ENCODE results near the gene TNFSF4. TPM values are rescaled to one million over a fixed set of nuclear protein-coding genes. Genes with fewer than 3 reads are reported as not detected.

TNFSF4 gene
- total RNA-seq, 2 donors from 2014 or later: 3.3 to 6.2 TPM

DNA sequence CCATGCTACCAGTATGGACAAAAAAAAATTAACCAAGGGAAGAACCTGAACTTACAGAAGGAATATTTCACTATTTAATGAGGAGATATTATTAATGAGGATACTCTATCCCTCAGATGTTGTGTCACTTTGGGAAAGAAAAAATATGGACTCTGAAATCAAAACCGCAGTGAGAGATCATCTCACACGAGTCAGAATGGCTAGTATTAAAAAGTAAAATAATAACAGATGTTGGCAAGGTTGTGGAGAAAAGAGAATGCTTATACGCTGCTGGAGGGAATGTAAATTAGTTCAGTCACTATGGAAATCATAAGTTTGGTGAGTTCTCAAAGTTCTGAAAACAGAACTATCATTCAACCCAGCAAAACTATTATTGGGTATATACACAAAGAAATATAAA lies 30.9 kb downstream of the TNFSF4 start:
- peaks cover 40% of the 10 kb centered on the region for H3K9me3 Mint-ChIP-seq

DNA sequence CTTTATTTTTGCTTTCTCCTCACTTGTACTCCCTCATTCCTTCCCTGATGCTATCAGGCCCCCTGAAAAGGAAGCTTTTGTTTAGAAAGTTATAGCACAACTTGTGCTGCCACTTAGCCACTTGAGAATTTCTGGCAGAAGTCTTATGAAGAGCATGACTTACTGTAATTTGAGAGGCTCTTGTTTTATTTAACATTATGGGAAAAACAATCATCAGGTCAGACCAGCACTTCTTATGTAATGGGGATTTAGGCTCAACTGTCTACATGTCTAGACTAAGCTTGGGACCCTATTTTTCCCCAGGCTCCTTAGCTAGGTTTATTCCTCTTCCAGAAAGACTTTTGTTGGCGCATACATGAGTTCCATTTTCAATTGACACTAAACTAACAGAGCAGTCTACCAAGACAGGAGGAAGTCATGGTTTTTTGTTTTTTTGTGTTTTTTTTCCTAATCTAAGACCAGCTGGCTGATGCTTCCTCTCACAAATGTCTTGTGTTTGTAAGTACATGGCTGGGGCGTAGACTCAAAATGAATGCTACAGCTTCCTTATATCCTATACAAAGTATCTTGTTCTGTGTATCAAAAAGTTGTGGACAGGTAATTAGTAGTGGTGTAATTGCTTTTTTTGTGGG lies 31.5 kb downstream of the TNFSF4 start:
- Mint-ChIP-seq H3K4me3 (no peak overlapping the region), H3K9me3 (peaks cover 42% of the 10 kb centered on the region), H3K36me3 (ENCODE audit: low read depth) (no peaks in the 10 kb centered on the region), H3K4me1 (no peaks in the 10 kb centered on the region), H3K27ac (no peak overlapping the region), H3K27me3 (ENCODE audit: insufficient read depth) (no peaks in the 10 kb centered on the region)
- Histone ChIP-seq H3K4me1 (ENCODE audit: control insufficient read depth, insufficient read depth, low read length) (no peaks in the 10 kb centered on the region), H3K9me3 (ENCODE audit: control insufficient read depth, low read length) (peaks cover 40% of the 10 kb centered on the region), H3K4me3 (ENCODE audit: low read length) (no peak overlapping the region), H3K27me3 (ENCODE audit: control insufficient read depth, insufficient read depth, low read length, poor library complexity, severe bottlenecking) (no peaks in the 10 kb centered on the region), H3K9ac (ENCODE audit: extremely low read depth, low read length, poor library complexity, severe bottlenecking) (no peak overlapping the region), H3K36me3 (ENCODE audit: control insufficient read depth, insufficient read depth, low read length) (no peaks in the 10 kb centered on the region), H3K27ac (ENCODE audit: low read depth, low read length) (no peak overlapping the region)
- DNase-seq: no peak
- WGBS, 2 experiments (ENCODE audit: insufficient coverage in 1 of 2, insufficient read length in 1 of 2): 100% methylated on average over 2 of the region's 2 CpGs; no CpG with 5 or more reads in 1 of the 2 experiments
- TF ChIP-seq, protein P1, sequence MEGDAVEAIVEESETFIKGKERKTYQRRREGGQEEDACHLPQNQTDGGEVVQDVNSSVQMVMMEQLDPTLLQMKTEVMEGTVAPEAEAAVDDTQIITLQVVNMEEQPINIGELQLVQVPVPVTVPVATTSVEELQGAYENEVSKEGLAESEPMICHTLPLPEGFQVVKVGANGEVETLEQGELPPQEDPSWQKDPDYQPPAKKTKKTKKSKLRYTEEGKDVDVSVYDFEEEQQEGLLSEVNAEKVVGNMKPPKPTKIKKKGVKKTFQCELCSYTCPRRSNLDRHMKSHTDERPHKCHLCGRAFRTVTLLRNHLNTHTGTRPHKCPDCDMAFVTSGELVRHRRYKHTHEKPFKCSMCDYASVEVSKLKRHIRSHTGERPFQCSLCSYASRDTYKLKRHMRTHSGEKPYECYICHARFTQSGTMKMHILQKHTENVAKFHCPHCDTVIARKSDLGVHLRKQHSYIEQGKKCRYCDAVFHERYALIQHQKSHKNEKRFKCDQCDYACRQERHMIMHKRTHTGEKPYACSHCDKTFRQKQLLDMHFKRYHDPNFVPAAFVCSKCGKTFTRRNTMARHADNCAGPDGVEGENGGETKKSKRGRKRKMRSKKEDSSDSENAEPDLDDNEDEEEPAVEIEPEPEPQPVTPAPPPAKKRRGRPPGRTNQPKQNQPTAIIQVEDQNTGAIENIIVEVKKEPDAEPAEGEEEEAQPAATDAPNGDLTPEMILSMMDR (conservative IDR thresholded peaks at IDR 0.05): no peak

More for the DNA sequence above, 30.9 kb downstream of the TNFSF4 start:
- WGBS, 2 experiments (ENCODE audit: insufficient coverage in 1 of 2, insufficient read length in 1 of 2): 88 to 96% methylated on average over 3 of the region's 3 CpGs
- Histone ChIP-seq H3K9me3 (ENCODE audit: control insufficient read depth, low read length) (peaks cover 33% of the 10 kb centered on the region), H3K36me3 (ENCODE audit: control insufficient read depth, insufficient read depth, low read length) (no peaks in the 10 kb centered on the region), H3K27ac (ENCODE audit: low read depth, low read length) (no peak overlapping the region), H3K27me3 (ENCODE audit: control insufficient read depth, insufficient read depth, low read length, poor library complexity, severe bottlenecking) (no peaks in the 10 kb centered on the region), H3K4me1 (ENCODE audit: control insufficient read depth, insufficient read depth, low read length) (no peaks in the 10 kb centered on the region), H3K9ac (ENCODE audit: extremely low read depth, low read length, poor library complexity, severe bottlenecking) (no peak overlapping the region), H3K4me3 (ENCODE audit: low read length) (no peak overlapping the region)
- Mint-ChIP-seq H3K36me3 (ENCODE audit: low read depth) (no peaks in the 10 kb centered on the region), H3K27me3 (ENCODE audit: insufficient read depth) (no peaks in the 10 kb centered on the region), H3K4me3 (no peak overlapping the region), H3K4me1 (no peaks in the 10 kb centered on the region), H3K27ac (no peak overlapping the region)
- DNase-seq: no peak
- TF ChIP-seq, protein P1 (conservative IDR thresholded peaks at IDR 0.05): no peak

DNA sequence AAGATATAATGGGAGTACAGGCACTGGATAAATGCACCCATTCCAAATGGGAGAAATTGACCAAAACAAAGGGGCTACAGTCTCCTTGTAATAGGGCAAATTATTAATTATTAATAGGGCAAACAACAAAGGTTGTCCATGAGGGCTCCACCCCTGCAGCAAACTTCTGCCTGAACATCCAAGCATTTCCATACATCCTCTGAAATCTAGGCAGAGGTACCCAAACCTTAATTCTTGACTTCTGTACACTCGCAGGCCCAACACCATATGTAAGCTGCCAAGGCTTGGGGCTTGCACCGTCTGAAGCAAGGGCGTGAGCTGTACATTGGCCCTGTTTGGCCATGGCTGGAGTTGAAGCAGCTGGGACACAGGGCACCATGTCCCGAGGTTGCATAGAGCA lies 33.7 kb downstream of the TNFSF4 start:
- Mint-ChIP-seq H3K4me1 (no peaks in the 10 kb centered on the region), H3K4me3 (no peak overlapping the region), H3K27me3 (ENCODE audit: insufficient read depth) (no peaks in the 10 kb centered on the region), H3K27ac (no peak overlapping the region), H3K36me3 (ENCODE audit: low read depth) (no peaks in the 10 kb centered on the region), H3K9me3 (peaks cover 42% of the 10 kb centered on the region)
- Histone ChIP-seq H3K4me1 (ENCODE audit: control insufficient read depth, insufficient read depth, low read length) (no peaks in the 10 kb centered on the region), H3K27ac (ENCODE audit: low read depth, low read length) (no peak overlapping the region), H3K36me3 (ENCODE audit: control insufficient read depth, insufficient read depth, low read length) (no peaks in the 10 kb centered on the region), H3K9ac (ENCODE audit: extremely low read depth, low read length, poor library complexity, severe bottlenecking) (no peak overlapping the region), H3K9me3 (ENCODE audit: control insufficient read depth, low read length) (peaks cover 40% of the 10 kb centered on the region), H3K4me3 (ENCODE audit: low read length) (no peak overlapping the region), H3K27me3 (ENCODE audit: control insufficient read depth, insufficient read depth, low read length, poor library complexity, severe bottlenecking) (no peaks in the 10 kb centered on the region)
- WGBS, 2 experiments (ENCODE audit: insufficient coverage in 1 of 2, insufficient read length in 1 of 2): 86 to 87% methylated on average over 3 to 4 of the region's 4 CpGs
- TF ChIP-seq, protein P1 (conservative IDR thresholded peaks at IDR 0.05): no peak
- no peak for DNase-seq
